ENCODE measurements around the gene PPP3R1. TPM values are rescaled to one million over a fixed set of nuclear protein-coding genes. Genes with fewer than 3 reads are reported as not detected.

The PPP3R1 gene
- total RNA-seq, 1 experiment from 2014 or later: 41.7 TPM

DNA sequence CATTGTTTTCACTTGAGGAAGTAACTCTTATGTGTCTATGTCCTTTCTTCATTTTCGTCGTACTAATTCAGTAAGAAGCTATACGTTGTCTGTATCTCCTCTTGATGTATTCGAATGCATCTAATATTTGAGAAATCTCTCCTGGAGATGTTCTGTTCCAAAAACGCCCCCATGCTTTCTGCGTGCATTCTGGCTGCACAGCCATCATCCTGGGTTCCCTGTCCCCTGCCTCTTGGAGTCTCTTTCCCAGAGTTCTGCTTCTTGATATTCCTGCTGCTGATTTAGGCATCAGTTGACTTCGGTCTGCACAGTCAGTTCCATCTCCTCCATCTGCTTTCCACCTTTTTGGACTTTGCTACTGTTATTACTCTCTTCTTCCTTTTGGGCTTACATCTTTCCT lies 81.2 kb downstream of the PPP3R1 start:
- in situ Hi-C loops (cut with HindIII; ENCODE audit: low sequenced_read_pairs): no loop called here
- no peak for DNase-seq (ENCODE audit: low spot score)

DNA sequence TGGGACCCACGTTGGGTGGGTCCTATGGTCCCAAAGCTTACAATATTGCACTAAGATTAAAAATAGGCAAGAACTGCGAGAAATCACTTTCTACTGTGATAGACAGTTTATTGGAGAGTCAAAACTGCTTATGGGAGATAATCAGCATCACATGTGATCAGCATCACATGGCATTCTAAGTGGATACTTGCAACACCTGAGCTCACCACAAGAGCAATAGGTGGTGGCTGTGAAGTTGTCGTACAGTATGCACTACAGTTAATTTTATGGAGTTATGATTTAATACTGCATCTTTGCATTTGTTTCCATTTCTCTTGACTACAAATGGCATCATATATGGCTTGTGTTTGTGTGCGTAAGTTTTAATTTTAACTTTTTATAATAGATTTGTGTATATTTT lies 83.0 kb downstream of the PPP3R1 start:
- in situ Hi-C loops (cut with HindIII; ENCODE audit: low sequenced_read_pairs): no loop called here
- no peak for DNase-seq (ENCODE audit: low spot score)

DNA sequence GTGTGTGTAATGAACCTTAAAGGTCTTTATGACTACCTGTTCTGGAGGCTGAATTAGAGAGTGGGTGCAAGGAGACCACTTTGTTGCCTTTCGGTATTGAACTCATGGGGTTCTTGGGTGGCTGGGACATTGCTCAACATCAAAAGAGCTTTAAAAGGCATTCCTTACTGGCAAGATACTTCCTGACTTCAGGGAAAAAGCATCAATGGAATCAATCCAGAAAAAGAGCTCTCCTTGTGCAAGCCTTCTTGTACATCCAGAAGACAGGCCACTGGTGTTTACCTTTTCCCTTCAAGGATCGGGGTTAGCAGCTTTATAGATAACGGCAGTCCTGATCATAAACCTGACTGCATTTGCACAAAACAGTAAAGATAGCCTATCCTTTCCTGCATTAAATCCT lies 85.1 kb downstream of the PPP3R1 start:
- in situ Hi-C loops (cut with HindIII; ENCODE audit: low sequenced_read_pairs): no loop called here
- DNase-seq (ENCODE audit: low spot score): no peak

DNA sequence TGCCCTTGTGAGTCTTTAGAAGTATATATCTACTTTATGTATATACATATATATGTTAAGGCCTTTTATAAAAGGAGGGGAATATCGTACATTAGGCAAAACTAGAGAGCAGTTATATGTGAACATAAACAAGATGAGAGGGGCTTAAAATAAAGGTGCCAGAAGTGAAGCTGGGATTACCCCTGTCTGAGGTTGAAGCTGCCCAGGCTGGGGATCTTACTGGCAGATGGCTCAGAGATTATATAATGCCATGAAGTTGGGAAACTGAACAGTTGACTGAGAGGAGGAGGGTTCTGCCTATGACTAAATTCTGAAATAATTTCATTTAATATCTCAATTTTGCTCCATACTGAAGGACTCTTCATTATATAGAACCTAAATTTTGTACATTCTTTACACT lies 88.7 kb downstream of the PPP3R1 start:
- in situ Hi-C loops (cut with HindIII; ENCODE audit: low sequenced_read_pairs): no loop called here

DNA sequence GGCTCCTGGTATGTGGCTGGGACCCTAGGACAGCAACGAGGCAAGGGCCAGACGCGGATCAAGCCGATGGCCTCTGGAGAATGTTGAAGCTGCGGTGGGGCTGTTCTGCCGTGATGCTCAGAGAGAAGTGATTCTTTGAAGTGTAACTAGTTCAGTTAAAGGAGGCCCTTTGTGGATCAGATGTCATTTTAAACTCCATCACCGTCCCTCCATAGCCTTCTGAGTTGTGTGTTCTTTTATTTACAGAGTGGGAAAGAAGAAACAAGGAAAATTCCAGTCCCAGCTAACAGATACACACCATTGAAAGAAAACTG lies 94.2 kb downstream of the PPP3R1 start:
- in situ Hi-C loops (cut with HindIII; ENCODE audit: low sequenced_read_pairs): no loop called here
- no peak for DNase-seq (ENCODE audit: low spot score)

More for the DNA sequence above, 88.7 kb downstream of the PPP3R1 start:
- DNase-seq (ENCODE audit: low spot score): no peak

DNA sequence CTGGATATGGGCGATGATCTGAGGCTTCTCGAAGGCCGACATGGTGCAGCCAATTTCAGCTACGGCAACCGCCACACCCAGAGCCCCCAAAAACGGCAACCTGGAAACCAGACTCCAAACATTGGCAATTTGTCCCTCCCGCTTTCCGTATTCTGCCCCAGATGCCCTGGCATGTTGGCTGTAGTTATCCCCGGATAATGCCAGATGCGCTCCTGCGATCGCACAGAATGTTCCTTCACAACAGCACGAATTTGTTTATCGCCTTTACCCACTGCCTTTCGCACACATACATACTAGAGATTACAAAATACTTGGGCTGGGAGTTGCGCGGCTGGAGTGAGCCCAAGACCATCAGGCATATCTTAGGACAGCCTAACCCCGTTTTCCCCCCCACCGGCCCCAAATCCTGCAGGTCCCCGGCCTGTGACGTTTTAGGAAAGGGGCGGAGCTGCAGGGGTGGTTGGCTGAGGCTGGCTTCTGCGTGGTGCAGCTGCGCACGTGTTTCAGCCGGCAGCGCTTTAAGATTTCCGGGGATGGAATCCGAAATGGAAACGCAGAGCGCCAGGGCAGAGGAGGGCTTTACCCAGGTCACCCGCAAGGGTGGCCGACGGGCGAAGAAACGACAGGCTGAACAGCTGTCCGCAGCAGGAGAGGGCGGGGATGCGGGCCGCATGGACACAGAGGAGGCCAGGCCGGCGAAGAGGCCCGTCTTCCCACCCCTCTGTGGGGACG lies 94.8 kb downstream of the PPP3R1 start, which contains the start of gene PNO1:
Gene PNO1, plus strand, starts transcription at position 487 of the 732 bp plus-strand sequence. Its CDS starts 47 bp downstream, at position 534.
- in situ Hi-C loops (cut with HindIII; ENCODE audit: low sequenced_read_pairs): no loop called here
- peak; percentile 95 for DNase-seq (ENCODE audit: low spot score)

DNA sequence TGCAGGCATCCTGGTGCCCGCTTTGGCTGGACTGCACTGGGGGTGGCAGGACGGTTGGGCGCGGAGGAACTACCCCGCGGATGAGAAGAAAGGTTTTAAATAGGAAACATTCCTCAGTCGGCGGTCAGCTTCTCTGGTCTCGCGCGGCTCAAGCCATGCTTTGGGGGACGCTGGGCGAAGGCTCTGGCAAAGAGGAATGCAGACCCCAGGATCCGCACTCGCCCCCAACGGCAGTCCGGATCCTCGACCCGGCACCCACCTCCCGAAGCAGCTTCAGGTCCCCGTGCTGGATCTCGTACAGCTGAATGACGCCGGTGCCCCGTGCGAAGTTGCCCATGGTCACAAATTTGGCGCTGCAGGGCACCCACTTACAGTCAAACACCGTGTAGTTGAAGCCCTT lies 95.3 kb downstream of the PPP3R1 start:
- in situ Hi-C loops (cut with HindIII; ENCODE audit: low sequenced_read_pairs): no loop called here
- no peak for DNase-seq (ENCODE audit: low spot score)

DNA sequence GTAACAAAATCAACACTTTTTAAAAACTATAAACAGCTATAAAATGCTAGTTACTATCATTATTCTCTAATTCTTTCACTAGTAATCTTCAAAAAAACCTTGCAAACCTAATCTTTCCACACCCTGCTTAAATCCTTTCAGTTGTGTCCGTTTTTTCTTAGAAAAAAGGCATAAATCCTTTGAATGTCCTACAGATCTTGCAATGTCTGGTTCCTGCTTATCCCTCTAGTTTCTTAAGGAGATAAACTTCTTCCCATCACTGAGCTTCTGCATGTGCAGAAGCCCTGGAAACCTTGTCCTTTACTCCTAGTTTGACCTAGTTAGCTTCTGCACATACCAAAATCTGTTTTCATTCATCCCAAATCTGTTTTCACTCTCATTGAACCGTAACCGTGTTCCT lies 95.9 kb downstream of the PPP3R1 start:
- DNase-seq (ENCODE audit: low spot score): peak; percentile 10
- in situ Hi-C loops (cut with HindIII; ENCODE audit: low sequenced_read_pairs): no loop called here

DNA sequence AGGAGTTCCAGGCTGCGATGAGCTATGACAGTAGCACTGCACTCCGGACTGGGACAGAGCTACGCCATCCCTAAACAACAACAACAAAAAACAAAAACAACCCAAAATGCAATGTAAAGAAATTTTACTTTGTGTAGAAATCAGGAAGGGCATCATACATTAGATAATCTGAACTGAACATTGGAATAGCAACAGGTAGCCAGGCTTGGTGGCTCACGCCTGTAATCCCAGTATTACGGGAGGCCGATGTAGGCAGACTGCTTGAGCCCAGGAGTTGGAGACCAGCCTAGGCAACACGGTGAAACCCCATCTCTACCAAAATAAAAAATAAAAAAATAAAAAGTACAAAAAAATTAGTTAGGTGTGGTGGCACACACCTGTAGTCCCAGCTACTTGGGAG lies 96.7 kb downstream of the PPP3R1 start:
- in situ Hi-C loops (cut with HindIII; ENCODE audit: low sequenced_read_pairs): no loop called here
- no peak for DNase-seq (ENCODE audit: low spot score)

DNA sequence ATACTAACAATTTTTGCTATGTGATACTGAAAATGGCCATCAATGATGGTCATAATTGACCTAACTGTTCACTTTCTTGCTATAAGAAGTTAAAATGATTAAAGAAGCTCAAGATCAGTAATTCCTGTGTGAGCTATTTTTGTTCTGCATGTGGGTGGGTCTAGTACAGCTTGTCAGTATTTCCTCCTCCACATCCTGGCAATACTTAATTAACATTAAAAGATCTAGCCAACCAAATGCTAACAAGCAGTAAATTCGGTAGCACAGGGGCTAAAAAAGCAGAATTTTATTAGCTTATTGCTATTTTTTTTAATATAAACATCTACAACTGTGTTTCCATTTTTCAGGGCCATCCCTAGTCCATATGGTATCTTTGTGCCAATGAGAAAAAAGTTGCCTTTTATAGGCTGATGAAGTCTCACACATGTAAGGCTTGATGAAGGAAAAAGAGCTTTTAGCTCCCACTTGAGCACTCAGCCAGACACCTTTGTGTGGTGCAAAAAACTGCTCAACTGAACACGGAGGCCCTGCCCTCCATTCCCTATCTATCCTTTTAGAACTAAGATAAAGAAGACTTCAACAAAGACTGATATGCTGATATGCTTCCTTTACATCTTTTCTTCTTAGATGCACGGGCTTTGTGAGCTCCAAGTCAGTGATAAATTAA lies 99.5 kb downstream of the PPP3R1 start:
- no peak for DNase-seq (ENCODE audit: low spot score)
- in situ Hi-C loops (cut with HindIII; ENCODE audit: low sequenced_read_pairs): no loop called here

DNA sequence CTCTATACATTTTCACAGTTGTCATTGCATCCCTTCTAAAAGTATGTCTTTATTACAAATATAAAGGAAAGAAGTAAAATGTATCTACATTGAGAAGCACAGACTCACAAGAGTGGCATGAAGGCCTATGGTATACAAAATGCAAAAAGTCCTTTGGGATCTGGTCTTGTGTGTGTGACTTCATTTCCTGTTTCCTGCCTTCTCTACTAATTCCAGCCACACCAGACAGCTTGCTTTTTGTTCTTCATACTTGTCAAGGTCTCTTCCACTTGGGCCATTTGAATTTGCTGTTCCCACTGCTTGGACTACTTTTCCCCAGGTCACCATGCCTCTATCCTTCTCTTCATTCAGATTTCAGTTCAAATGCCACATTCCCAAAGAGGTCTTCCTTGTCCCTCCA lies 101.3 kb downstream of the PPP3R1 start:
- DNase-seq (ENCODE audit: low spot score): no peak
- in situ Hi-C loops (cut with HindIII; ENCODE audit: low sequenced_read_pairs): no loop called here

DNA sequence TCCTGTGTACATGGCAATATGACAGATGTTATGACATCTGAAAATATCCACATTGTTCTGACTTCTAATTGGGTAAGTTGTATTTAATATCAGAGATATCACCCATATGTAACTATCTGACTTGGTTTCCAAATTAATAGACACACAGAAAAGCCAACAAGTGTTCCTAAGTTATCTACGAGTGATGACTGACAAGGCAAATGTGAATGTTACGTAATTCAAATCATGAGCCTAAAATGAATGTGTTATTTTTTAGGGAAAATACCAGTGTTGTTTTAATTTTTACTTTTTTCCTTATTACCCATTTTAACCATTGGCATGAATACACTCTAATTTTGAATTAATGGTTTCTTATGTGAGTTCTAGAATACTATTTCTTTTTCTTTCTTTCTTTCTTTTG lies 110.5 kb downstream of the PPP3R1 start:
- DNase-seq (ENCODE audit: low spot score): no peak
- in situ Hi-C loops (cut with HindIII; ENCODE audit: low sequenced_read_pairs): no loop called here

DNA sequence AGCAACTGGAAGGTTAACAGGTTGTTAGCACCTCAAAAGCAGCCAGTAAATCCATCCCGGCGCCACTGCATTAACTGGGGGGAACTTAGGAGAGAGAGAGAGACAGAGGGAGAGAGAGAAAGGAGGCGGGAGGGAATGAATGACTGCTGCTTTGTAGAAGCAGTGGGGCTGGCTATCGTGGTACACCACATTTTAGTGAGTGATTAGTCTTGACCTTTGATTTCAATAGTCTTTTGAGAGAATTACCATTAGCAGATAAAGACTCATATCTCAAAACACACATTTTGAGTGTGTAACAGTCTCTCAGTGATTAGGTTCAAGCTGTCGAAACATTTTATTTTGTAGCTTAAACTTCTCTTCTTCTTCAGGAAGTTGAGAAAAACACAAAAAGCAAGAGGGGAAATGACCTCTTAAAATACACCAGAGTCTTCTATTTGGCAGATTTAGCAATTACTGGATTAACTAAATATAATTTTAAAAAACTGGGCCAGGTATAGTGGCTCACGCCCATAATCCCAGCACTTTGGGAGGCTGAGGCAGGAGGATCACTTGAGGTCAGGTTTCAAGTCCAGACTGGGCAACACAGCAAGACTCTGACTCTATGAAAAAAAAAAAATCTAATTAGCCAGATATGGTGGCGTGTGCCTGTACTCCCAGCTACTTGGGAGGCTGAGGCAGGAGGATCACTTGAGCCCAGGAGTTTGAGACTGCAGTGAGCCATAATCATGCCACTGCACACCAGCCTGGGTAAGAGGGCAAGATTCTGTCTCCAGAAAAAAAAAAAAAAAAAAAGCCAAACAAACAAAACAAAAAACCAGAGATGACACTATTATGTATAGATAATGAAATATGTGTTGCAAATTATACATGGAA lies 116.6 kb downstream of the PPP3R1 start:
- in situ Hi-C loops (cut with HindIII; ENCODE audit: low sequenced_read_pairs): no loop called here
- DNase-seq (ENCODE audit: low spot score): no peak

DNA sequence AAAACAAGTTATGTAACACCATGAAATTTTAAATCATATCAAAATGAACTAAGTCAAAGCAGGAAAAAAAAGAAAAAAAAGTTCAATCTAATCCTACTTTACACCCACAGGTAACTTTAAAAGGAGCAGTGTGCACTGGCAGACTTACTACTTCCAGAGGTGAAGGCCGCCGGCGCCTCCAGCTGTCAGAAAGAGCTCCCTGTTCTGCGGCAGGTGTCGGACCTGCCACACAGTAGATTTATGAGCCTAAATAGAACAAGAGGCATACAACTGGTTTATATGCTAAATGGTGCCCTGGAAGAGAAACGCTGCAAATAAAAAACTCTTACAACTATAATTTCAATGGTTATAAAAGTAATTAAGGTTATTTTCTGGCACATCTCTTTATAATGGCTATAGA lies 117.8 kb downstream of the PPP3R1 start:
- in situ Hi-C loops (cut with HindIII; ENCODE audit: low sequenced_read_pairs): no loop called here
- DNase-seq (ENCODE audit: low spot score): no peak

DNA sequence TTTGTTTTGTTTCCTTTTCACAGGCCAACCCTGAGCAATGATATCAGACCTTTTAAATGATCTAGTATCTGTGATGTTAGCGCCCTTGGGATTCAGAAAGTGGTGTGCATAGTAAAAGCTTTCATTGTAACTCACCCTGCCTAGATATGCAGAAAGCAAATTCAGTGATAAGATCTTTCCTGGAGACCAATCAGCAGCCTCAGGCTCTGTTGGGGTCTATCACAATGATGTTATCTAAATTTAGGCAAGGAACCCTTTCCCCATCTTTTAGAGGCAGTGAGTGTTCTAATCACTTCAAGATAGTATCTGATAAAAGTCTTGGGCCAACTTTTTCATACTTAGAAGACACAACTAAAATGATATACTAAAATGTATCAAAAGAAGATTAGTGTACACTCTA lies 118.2 kb downstream of the PPP3R1 start:
- in situ Hi-C loops (cut with HindIII; ENCODE audit: low sequenced_read_pairs): no loop called here
- DNase-seq (ENCODE audit: low spot score): no peak

Other genes with a start within 250 kb of the PPP3R1 start
- 42.0 and 73.1 TPM in 2 replicates for gene C1D, start 189.5 kb downstream of the PPP3R1 start, total RNA-seq (2014; rRNA removed; shearing (Covaris generic))
- 34.1 and 42.1 TPM in 2 replicates for gene PNO1, start 94.6 kb downstream of the PPP3R1 start, total RNA-seq (2014; rRNA removed; shearing (Covaris generic))
- 8.4 and 19.8 TPM in 2 replicates for gene CNRIP1, start 67.4 kb upstream of the PPP3R1 start, total RNA-seq (2014; rRNA removed; shearing (Covaris generic))
- gene PLEK, start 112.8 kb upstream of the PPP3R1 start, total RNA-seq (2014; rRNA removed; shearing (Covaris generic)): not detected in 2 replicates
- gene FBXO48, start 214.8 kb upstream of the PPP3R1 start, total RNA-seq (2014; rRNA removed; shearing (Covaris generic)): under 0.01 TPM in 1 of 2 replicates, not detected in the other
- gene APLF, start 215.1 kb upstream of the PPP3R1 start, total RNA-seq (2014; rRNA removed; shearing (Covaris generic)): 0.37 and 0.58 TPM in 2 replicates